ENCODE data around the gene SORCS3.

GRCh38 chr10:104875561-104875960 lies 234.5 kb downstream of the SORCS3 start:
- no peak for TF ChIP-seq POLR2A (IDR thresholded peaks at IDR 0.05)
- TF ChIP-seq, protein P1, sequence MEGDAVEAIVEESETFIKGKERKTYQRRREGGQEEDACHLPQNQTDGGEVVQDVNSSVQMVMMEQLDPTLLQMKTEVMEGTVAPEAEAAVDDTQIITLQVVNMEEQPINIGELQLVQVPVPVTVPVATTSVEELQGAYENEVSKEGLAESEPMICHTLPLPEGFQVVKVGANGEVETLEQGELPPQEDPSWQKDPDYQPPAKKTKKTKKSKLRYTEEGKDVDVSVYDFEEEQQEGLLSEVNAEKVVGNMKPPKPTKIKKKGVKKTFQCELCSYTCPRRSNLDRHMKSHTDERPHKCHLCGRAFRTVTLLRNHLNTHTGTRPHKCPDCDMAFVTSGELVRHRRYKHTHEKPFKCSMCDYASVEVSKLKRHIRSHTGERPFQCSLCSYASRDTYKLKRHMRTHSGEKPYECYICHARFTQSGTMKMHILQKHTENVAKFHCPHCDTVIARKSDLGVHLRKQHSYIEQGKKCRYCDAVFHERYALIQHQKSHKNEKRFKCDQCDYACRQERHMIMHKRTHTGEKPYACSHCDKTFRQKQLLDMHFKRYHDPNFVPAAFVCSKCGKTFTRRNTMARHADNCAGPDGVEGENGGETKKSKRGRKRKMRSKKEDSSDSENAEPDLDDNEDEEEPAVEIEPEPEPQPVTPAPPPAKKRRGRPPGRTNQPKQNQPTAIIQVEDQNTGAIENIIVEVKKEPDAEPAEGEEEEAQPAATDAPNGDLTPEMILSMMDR (IDR thresholded peaks at IDR 0.05): no peak
